ENCODE measurements around the gene HERC3. TPM values are rescaled to one million over a fixed set of nuclear protein-coding genes. Genes with fewer than 3 reads are reported as not detected.
"Not testable (repeated sequence)": the region's sequence is repeated elsewhere in the genome, so short reads cannot be mapped to it uniquely, and the experiment has no call there.

Gene HERC3
- polyA plus RNA-seq, 3 donors: 13.9 to 15.7 (median 14.4) TPM

DNA sequence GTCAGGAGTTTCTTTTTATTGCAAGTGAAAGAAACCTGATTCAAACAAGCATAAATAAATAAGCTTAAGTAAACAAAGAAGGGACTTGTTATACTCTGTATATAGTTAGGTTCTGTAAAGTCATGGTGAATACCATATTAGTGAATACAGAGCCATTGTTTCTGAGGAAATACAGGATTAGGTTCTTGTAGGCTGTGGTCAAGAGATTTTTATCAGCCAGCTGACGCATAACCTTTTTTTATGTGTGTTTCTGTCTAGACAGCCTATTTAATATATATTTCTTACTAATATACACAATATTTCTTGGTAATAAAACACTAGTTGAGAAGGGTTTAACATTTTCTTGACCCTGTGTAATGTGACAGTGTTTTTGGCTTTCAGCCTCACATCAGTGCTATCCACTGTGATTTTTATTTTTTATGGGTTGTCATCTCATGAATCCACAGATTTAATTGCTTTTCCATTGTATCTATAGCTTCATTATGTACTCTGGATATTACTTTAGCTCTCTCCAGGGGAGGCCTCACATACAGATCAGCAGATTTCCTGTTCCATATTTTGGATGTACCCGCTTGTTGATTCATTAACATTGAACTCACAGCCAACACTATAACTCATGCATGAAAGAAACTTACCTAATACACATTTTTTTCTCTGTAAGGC, 8.0 kb downstream of the HERC3 start:
- no peak for DNase-seq (ENCODE audit: extremely low read depth in 1 of 11, low read depth in 9 of 11, low spot score in 4 of 11)

DNA sequence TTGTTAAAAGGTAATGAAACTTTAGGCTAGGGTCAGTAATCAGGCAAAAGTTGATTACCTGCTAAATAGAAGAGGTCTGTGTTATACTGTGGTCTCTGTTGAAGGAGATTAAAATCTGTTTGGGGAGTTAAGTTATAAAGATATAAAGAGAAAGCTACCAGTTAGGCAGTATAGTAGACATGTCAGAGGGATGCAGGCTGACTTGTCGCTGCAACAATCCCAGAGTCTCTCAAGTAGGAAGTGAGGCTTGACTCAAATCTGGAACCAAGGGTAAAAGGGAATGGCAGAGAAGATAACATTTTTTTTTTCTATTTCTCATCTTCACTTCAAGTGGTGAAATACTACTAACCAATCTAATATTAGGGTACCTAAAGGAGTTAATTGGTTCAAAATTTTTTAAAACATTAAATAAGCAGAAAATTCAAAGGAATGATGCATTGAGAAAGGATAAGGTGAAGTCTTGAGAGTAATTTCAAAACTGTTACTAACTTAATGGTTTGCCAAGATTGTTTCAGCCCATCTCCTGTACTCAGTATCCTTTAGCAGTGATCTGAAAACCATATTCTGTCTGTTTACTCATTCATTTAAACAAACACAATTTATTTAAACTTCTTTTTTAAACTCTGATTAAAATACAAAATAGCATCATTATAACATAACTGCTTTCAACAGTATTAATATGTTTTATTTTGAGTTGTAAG, 12.8 kb downstream of the HERC3 start:
- DNase-seq (ENCODE audit: extremely low read depth in 1 of 11, low read depth in 9 of 11, low spot score in 4 of 11): no peak

DNA sequence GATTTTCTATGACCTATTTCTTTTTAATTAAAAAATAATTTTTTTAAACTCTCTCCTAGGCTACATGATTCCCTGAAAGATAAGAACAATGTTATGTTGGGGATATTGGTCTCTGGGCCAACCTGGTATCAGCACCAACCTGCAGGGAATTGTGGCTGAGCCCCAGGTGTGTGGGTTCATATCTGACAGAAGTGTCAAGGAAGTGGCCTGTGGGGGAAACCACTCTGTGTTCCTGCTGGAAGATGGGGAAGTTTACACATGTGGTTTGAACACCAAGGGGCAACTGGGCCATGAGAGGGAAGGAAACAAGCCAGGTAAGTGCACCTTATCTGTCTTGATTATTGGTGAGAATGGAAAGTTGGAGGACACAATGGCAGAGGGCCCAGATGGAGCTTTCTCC, 13.5 kb downstream of the HERC3 start:
- DNase-seq (ENCODE audit: extremely low read depth in 1 of 11, low read depth in 9 of 11, low spot score in 4 of 11): no peak

DNA sequence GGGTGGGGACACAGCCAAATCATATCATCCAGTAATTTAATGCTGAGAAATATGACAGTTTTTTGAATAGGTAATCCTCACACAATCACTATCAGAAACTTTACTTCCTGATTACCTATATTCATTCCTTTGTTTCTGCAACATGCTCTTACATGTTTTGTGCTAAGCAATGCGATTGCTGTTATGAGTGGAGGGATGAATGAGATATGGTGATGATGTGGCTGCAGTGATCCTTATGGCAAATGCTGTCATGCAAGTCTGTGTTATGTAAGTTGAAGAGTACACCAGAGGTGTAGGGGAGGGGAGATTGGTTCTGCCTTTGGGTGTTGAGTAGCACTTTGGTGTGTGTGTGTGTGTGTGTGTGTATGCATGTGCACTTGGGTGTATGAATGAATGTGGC, 14.6 kb downstream of the HERC3 start:
- DNase-seq (ENCODE audit: extremely low read depth in 1 of 11, low read depth in 9 of 11, low spot score in 4 of 11): no peak

DNA sequence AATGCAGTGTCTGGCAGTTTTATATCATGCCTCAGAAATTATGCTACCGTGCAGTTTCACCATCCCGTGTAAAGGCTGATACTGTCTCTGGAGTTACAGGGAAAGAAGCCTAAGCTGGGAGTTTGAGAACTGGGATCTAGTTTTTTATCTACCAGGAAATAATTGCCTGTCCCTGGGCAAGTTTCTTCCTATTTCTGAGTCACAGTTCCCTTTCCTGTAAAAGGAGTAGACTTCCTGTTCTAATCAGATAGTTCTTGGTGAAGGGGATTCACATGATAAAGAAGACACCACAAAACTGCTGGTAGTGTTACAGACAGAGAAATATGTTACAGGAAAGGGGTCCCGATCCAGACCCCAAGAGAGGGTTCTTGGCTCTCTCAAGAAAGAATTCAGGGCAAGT, 17.1 kb downstream of the HERC3 start:
- no peak for DNase-seq (ENCODE audit: extremely low read depth in 1 of 11, low read depth in 9 of 11, low spot score in 4 of 11)

DNA sequence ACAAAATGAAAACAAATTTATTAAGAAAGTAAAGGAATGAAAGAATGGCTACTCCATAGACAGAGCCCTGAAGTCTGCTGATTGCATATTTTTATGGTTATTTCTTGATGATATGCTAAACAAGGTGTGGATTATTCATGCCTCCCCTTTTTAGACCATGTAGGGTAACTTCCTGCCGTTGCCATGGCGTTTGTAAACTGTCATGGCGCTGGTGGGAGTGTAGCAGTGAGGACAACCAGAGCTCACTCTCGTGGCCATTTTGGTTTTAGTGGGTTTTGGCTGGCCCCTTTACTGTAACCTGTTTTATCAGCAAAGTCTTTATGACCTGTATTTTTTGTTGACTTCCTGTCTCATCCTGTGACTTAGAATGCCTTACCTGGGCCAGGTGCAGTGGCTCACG, 17.5 kb downstream of the HERC3 start:
- not testable (repeated sequence) for DNase-seq (ENCODE audit: extremely low read depth in 1 of 11, low read depth in 9 of 11, low spot score in 4 of 11)

DNA sequence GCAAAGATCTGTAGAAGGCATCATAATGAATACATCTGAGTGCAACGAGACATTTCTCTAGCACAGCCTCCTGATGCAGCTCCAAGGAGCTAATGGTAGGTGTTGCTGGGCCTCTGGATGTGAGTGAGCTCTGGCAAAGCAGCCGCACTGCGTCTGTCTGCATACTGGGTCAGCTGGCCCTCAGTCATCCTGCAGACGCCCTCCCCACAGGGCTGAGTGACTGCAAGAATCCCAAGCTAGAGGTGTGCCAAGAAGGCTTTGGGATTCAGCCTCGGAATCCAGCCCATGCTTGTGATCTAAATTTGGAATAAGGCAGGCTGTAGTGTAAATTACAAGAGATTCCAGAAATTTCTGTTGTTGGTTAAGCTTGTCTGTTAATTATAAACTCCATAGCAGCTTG, 18.5 kb downstream of the HERC3 start:
- no peak for DNase-seq (ENCODE audit: extremely low read depth in 1 of 11, low read depth in 9 of 11, low spot score in 4 of 11)

DNA sequence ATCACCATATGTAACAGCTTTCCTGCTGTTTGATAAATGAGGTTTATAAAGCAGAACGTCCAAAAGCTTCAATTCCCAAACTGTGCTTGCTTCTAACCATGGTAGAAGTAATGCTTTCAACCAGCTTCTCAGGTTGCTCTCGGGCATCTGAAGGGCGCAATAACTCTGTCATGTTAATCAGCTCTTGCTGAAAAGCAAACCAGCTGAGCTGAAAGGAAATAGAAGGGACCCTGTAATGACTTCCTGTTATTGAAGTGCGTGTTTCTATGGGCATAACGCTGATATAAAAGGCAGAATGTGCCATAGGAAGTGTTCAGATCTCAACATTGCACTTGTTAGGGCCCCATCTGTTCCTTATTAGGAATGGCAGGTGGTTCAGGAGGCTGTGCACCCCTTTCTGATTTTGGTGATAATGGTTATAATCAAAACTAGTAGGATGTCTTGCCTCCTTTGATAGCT, 21.2 kb downstream of the HERC3 start:
- peak in 4 of 11 donors; percentile 33 to 50 (median 42) for DNase-seq (ENCODE audit: extremely low read depth in 1 of 11, low read depth in 9 of 11, low spot score in 4 of 11)

DNA sequence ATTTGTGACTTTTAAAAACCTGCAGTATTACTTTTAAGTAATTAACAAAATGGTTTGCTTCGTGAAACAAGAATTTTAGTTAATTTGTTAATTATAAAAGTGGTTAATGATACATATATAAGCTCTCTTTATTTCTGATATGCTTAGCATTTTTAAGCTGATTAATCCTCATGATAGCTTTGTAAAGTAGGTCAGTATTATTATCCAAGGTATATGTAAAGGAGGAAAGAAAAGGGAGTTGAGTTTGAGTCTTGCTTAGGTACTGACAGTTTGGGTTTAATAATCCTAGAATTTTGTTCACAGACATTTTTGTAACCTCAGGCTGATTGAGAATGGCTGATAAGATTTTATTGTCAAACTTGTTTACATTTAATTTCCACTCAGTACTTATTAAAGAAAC, 21.8 kb downstream of the HERC3 start:
- no peak for DNase-seq (ENCODE audit: extremely low read depth in 1 of 11, low read depth in 9 of 11, low spot score in 4 of 11)

DNA sequence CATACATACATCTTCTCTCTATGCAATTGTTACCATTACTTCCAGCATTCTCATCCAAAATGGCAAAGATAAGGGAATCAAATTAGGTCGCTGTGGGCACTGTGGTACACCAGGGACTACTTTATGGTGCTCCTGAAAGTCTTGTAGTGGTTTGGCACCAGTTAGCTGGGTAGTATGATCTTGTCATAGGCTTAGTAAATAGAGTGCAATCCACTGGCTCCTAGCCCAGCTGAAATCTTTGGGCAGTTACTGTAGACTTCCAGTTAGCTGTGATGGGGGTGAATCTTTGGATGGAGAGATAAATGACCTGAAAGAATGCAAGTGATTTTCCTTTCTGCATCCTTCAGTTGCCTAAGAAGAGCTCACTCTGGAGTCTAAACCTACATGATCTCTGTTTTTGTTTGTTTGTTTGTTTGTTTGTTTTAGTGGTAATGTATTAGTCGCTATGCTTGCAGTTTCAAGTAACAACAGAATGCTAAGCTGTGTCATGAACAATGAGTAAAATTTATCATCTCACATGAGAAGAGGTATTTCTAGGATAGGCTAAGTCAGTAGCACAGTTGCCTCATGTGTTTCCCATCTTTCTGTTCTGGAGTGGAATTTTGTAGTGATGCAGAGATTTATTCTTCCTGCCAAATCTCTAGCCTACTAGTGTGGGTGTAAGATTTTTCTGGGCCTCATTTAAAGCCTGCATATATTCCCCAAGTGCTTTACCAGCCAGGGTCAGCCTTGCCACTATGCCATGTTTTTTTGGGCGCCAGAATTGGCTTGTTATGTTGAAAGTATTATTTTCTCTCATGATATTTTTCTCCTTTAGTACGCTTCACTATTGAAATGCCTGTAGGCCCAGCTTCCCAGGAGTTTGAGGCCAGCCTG, 24.2 kb downstream of the HERC3 start:
- DNase-seq (ENCODE audit: extremely low read depth in 1 of 11, low read depth in 9 of 11, low spot score in 4 of 11): no peak

DNA sequence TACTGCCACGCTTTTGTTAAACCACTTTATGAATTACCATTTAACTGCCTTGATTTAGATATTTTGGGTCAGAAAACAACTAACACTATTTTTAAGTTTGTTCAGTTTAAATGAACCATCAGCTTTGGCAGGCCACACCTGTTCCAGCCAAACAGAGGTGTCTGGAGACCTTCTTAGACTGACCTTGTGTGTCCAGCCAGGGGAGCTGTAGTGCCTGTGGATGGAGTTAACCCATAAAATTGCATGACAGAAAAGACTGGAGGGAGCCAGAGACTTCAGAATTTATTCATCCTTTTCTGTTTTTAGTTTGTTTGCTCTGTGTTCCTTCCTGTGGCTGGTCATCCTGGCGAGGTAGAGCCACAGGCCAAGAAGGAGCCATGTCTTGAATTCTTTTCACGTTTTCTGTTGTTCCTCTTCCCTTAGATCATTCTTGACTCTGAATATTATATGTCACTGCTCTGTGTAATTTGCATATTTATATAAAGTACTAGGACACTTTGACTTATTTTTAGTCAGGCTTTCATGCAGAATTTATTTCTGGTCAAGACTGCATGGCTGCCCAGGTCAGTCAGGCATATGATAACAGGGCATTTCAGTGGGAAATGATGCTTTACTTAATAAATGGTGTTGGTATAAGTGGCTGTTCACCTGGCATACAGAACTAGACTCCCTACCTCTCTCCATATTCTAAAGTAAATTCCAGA, 26.7 kb downstream of the HERC3 start:
- DNase-seq (ENCODE audit: extremely low read depth in 1 of 11, low read depth in 9 of 11, low spot score in 4 of 11): no peak

DNA sequence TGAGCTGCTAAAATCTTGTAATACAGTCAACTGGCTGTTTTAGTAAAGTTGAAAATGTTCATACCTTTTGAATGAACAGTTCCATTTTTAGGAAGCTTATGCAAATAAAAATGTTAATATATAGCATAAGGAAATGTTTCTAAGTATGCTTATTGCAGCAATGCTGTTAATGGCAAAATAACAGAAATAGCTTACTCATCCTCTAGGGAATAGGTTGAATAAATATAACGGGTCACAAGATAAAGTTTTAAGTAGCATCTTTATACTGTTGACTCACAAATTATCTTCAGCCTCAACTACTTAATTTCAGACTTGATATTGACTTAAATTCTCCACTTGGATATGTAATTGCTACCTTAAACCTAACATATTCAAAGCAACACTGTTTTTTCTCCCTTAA, 27.7 kb downstream of the HERC3 start:
- no peak for DNase-seq (ENCODE audit: extremely low read depth in 1 of 11, low read depth in 9 of 11, low spot score in 4 of 11)

DNA sequence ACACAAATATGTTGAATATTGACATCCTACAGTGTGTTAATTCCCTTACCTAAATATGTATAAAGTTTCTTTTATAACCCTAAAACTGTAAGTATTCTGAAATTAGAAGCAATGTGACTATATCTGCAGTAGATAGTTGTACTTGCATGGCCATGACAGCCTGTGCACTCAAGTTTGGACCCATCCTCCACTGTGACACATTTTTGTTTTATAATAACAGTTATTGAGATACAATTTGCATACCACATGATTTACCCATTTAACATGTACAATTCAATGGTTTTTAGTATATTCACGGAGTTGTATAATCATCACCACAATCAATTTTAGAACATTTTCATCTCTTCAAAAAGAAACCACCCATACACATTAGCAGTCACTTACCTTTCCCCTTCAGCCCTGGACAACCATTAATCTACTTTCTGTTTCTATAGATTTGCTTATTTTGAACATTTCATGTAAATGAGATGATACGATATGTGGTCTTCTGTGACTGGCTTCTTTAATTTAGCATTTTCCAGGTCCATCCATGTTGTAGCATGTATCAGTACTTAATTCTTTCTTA, 29.6 kb downstream of the HERC3 start:
- no peak for DNase-seq (ENCODE audit: extremely low read depth in 1 of 11, low read depth in 9 of 11, low spot score in 4 of 11)

DNA sequence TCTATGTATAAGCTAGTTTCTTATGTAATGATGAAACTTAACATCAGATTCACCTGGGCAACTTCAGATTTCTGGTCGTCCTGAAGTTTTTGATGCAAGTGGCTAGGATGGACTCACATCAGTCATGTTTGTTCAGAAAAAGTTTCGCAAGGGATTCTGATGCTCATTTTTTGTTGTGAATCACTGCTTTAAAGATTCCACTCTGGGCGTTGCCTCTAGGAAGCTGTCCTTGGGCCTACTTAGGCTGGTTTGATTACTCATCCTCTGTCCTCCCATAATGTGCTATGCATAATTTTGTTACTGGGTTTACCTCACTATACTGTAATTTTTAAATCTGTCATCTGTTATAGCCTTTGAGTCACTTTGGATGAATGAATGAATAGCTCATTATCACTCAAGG, 30.8 kb downstream of the HERC3 start:
- no peak for DNase-seq (ENCODE audit: extremely low read depth in 1 of 11, low read depth in 9 of 11, low spot score in 4 of 11)

DNA sequence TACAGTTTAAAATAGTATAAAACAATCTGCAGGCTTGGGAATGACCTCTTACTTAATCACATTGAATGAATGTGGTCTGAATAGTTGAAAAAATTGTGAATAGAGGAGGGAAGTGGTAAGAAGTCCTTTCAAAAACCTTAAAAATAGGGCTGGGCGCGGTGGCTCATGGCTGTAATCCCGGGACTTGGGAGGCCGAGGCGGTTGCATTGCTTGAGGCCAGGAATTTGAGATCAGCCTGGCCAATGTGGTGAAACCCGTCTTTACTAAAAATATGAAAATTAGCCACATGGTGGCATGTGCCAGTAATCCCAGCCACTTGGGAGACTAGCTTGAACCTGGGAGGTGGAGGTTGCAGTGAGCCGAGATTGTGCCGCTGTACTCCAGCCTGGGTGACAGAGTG, 36.5 kb downstream of the HERC3 start:
- no peak for DNase-seq (ENCODE audit: extremely low read depth in 1 of 11, low read depth in 9 of 11, low spot score in 4 of 11)

DNA sequence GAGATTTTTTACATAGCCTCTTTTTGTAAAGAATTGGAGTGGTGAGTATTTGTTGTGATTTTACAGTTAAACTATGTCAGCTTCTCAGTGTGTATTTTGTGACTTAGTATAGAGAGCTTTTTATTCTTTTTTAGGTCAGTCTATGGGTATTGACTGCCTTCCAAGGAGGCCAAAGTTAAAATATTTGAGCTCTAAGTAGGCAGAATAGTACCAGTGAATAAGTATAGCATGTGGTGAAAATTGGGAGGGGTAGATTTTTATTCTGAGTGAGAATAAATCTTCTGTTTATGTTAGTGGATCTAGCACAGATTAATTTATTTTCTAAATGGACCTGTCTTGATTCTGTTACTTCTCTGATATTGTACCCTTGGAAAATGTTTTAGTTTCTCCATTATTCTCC, 37.5 kb downstream of the HERC3 start:
- DNase-seq (ENCODE audit: extremely low read depth in 1 of 11, low read depth in 9 of 11, low spot score in 4 of 11): no peak

DNA sequence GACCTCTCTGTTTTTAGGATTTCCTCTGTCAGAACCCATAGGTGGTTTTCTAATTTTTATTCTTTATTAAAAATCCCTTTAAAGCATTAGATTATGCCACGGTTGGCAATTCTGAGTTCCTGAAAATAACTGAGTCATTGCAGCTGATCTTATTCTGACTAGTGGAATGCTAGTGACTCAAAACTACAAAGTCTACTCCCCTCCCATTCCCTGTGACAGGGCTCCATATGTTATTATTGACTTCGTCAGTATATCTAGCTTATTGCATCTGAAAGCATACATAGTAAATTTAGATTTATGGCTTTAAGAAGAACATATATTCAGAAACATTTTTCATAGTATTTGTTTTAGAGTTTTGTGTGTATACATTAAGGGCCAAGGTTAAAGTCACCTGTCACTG, 38.5 kb downstream of the HERC3 start:
- no peak for DNase-seq (ENCODE audit: extremely low read depth in 1 of 11, low read depth in 9 of 11, low spot score in 4 of 11)

DNA sequence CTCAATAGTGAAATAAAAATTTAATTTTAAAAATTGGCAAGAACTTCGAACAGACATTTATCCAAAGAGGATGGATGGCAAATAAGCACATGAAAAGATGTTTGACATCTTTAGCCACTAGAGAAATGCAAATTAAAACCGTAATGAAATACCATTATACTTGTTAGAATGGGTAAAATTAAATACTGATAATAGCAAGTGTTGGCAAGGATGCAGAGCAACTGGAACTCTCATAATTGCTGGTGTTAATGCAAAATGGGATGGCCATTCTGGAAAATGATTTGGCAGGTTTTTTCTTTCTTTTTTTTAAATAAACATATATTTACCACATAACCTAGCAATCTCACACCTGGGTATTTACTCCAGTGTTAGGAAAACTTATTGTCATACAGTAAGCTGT, 51.7 kb downstream of the HERC3 start:
- no peak for DNase-seq (ENCODE audit: extremely low read depth in 1 of 11, low read depth in 9 of 11, low spot score in 4 of 11)

DNA sequence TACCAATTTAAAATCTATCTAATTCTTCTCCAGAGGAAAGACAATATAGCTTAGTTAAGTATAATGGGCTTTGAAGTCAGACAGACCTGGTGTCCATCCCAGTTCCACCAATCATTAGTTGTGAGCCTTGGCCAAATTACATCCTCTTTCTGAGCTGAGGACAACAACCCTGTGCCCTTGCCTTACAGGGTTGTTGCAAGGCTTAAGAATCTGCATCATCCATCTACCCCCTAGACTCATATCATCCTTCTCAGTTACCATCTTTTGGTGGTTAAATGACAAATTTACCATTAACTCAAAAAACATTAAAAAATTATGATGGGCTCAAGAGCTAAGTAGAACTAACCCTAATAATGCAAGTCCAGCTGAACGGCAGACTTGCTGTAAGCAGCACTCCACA, 53.7 kb downstream of the HERC3 start:
- DNase-seq (ENCODE audit: extremely low read depth in 1 of 11, low read depth in 9 of 11, low spot score in 4 of 11): no peak
